T-cell (primary cell): ENCODE results near the gene EDN1. TPM values are rescaled to one million over a fixed set of nuclear protein-coding genes. Genes with fewer than 3 reads are reported as not detected.

ENCODE experiments used
- ATAC-seq, 4 experiments: fragments of 200-7000 bp in 3 of 4; fragments of 150-1000 bp in 1 of 4; cut with Tn5 transposase; replicated peaks in 1 of 4; 1 replicate in 3 of 4; 2 replicates in 1 of 4; pipeline ENCODE4 v1.10.0; 2021; ENCODE audit warnings: moderate library complexity in 3 of 4, mild to moderate bottlenecking in 2 of 4, moderate number of reproducible peaks in 1 of 4
- CTCF ChIA-PET, 2 donors: fragments of 300-600 bp; sonication (Branson Sonifier 250); formaldehyde crosslinking; loops; one replicate each; lab custom pipeline; 2022; ENCODE audit warnings: antibody characterized with exemption in 2 of 2; lab: Charles Lee
- POLR2A ChIA-PET, 2 donors: fragments of 300-600 bp; sonication (Branson Sonifier 250); formaldehyde crosslinking; loops; one replicate each; lab custom pipeline; 2022; ENCODE audit warnings: antibody characterized with exemption in 2 of 2; lab: Charles Lee
- DNase-seq, 35 experiments: peaks; one replicate each; pipeline versions ENCODE4 v3.0.0 to v3.0.0-alpha.2; 2013 to 2023
- H3K27ac ChIP-seq: one replicate; pipeline ENCODE4 v1.5.1; 2013; ENCODE audit warnings: low read length
- H3K27me3 ChIP-seq, 2 experiments: replicated peaks in 1 of 2; 1 replicate in 1 of 2; 2 replicates in 1 of 2; pipeline versions ENCODE4 v1.6.1 to v1.7.0; 2013; ENCODE audit warnings: low read length in 1 of 2, mixed read lengths in 1 of 2; ENCODE audit not compliant: control insufficient read depth in 2 of 2, insufficient read depth in 2 of 2; ENCODE audit errors: extremely low read depth in 1 of 2
- H3K36me3 ChIP-seq, 2 donors: 1 replicate in 1 of 2; 2 replicates in 1 of 2; pipeline versions ENCODE4 v1.6.1 to v1.7.0; 2013; ENCODE audit warnings: low read length in 1 of 2; ENCODE audit not compliant: control insufficient read depth in 2 of 2, insufficient read depth in 1 of 2; ENCODE audit errors: extremely low read depth in 1 of 2
- H3K4me1 ChIP-seq, 2 experiments: 1 replicate in 1 of 2; 2 replicates in 1 of 2; pipeline versions ENCODE4 v1.6.1 to v1.7.0; 2013; ENCODE audit warnings: low read length in 2 of 2, mixed read lengths in 1 of 2; ENCODE audit not compliant: insufficient read depth in 2 of 2, control insufficient read depth in 1 of 2; ENCODE audit errors: extremely low read depth in 1 of 2
- H3K4me3 ChIP-seq, 2 donors: 1 replicate in 1 of 2; 2 replicates in 1 of 2; pipeline versions ENCODE4 v1.5.1 to v1.7.0; 2013; ENCODE audit warnings: mild to moderate bottlenecking in 2 of 2, low read length in 1 of 2, moderate library complexity in 1 of 2; ENCODE audit not compliant: control insufficient read depth in 1 of 2; ENCODE audit errors: extremely low read depth in 1 of 2
- H3K9me3 ChIP-seq: 2 replicates; pipeline ENCODE4 v1.7.0; 2013
- H3K27ac Mint-ChIP-seq, 2 donors: one replicate each; pipeline ENCODE4 v1.8.0; 2020 to 2021; ENCODE audit warnings: mild to moderate bottlenecking in 2 of 2, mixed read lengths in 2 of 2
- H3K27me3 Mint-ChIP-seq, 2 donors: one replicate each; pipeline ENCODE4 v1.8.0; 2021 to 2022; ENCODE audit warnings: mixed read lengths in 2 of 2
- H3K36me3 Mint-ChIP-seq: one replicate; pipeline ENCODE4 v1.8.0; 2021; ENCODE audit warnings: mixed read lengths
- H3K4me1 Mint-ChIP-seq, 3 donors: one replicate each; pipeline ENCODE4 v1.8.0; 2020 to 2022; ENCODE audit warnings: mixed read lengths in 3 of 3, mild to moderate bottlenecking in 1 of 3
- H3K4me3 Mint-ChIP-seq, 3 donors: one replicate each; pipeline ENCODE4 v1.8.0; 2020 to 2022; ENCODE audit warnings: mild to moderate bottlenecking in 3 of 3, mixed read lengths in 3 of 3, moderate library complexity in 3 of 3
- H3K9me3 Mint-ChIP-seq, 3 donors: one replicate each; pipeline ENCODE4 v1.8.0; 2020 to 2022; ENCODE audit warnings: mixed read lengths in 3 of 3
- WGBS: methylation state at CpG from one replicate; pipeline ENCODE4 v1.1.5; 2013; ENCODE audit warnings: missing lambda C conversion rate; ENCODE audit not compliant: insufficient coverage; 5-methylcytosine and 5-hydroxymethylcytosine counted together
- total RNA-seq, 35 experiments: library from RNA in 6 of 35; stranded (reverse) in 6 of 35; fragments of 120-200 nt in 1 of 35; gene quantifications; one replicate each; pipeline versions ENCODE4 v1.2.1 to v1.2.4 and lab custom pipeline; 2013 to 2026

The EDN1 gene
- total RNA-seq, 5 donors from 2014 or later (not counting 1 experiment from before 2014, with no cell fraction given), result 0.44 to 1.2 (median 0.79) TPM

DNA sequence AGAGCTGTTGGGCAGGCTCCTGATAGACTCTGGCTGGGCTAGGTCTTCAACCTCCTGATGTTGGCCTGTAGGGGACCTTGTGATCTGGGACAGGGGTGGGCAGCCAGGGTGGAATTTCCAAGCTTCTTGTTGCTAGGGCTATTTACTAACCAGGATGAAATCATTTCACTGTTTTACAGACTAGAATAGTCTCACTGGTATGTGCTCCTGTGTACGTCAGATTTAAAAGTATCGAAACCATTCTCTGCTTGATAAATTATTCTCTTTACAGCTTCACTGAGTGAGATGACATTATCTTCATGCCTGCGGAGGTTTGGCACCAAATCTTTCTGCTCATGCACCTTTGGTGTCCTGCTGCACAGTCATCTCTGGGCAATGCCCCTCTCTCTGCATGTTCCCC, 10.9 kb downstream of the EDN1 start:
- H3K27me3 Mint-ChIP-seq, result peaks cover 14 to 20% of the 10 kb centered on the region in 2 donors
- H3K4me1 Mint-ChIP-seq, result no peaks in the 10 kb centered on the region
- Histone ChIP-seq H3K27ac (no peak overlapping the region), H3K4me3 (no peak overlapping the region), H3K4me1 (no peaks in the 10 kb centered on the region), H3K9me3 (no peaks in the 10 kb centered on the region), H3K36me3 (no peaks in the 10 kb centered on the region), H3K27me3 (no peaks in the 10 kb centered on the region)
- ChIA-PET POLR2A (no interaction called here), CTCF (no interaction called here)
- H3K36me3 Mint-ChIP-seq, result peaks cover 3% of the 10 kb centered on the region
- ATAC-seq (no peak), DNase-seq (no peak)
- no peak overlapping the region for H3K4me3 Mint-ChIP-seq
- WGBS, result 100% methylated on average over 2 of the region's 3 CpGs
- no peak overlapping the region for H3K27ac Mint-ChIP-seq
- no peaks in the 10 kb centered on the region for H3K9me3 Mint-ChIP-seq

DNA sequence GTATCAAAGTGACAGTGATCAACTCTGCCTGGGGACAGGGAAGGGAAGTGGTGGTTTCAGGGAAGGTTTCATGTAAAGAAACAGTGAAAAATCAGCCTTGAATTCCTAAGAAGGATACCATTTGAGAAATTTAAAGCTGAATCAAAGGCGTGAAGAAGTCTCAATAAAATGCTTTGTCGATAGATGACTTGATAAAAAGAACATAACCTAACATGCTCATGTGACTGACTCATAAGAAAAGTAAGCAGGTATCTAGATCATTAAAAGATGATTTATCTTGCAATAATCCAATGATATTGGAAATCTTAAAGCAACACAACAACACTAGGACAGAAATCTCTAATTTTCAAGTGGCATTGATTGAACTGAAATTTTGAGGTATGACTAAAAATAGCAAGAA, 14.3 kb downstream of the EDN1 start:
- DNase-seq (no peak), ATAC-seq (no peak)
- POLR2A ChIA-PET, result no interaction called here
- no peak overlapping the region for H3K27ac ChIP-seq
- no peaks in the 10 kb centered on the region for H3K36me3 ChIP-seq
- H3K27me3 Mint-ChIP-seq, result peaks cover 19 to 24% of the 10 kb centered on the region in 2 donors
- H3K4me3 Mint-ChIP-seq, result no peak overlapping the region
- no CpG with 5 or more reads among the region's 2 CpGs for WGBS
- H3K4me1 Mint-ChIP-seq, result no peaks in the 10 kb centered on the region
- CTCF ChIA-PET, result no interaction called here
- no peaks in the 10 kb centered on the region for H3K36me3 Mint-ChIP-seq
- no peak overlapping the region for H3K27ac Mint-ChIP-seq
- no peaks in the 10 kb centered on the region for H3K9me3 ChIP-seq
- H3K4me1 ChIP-seq, result no peaks in the 10 kb centered on the region
- H3K9me3 Mint-ChIP-seq, result no peaks in the 10 kb centered on the region
- H3K27me3 ChIP-seq, result no peaks in the 10 kb centered on the region
- no peak overlapping the region for H3K4me3 ChIP-seq

DNA sequence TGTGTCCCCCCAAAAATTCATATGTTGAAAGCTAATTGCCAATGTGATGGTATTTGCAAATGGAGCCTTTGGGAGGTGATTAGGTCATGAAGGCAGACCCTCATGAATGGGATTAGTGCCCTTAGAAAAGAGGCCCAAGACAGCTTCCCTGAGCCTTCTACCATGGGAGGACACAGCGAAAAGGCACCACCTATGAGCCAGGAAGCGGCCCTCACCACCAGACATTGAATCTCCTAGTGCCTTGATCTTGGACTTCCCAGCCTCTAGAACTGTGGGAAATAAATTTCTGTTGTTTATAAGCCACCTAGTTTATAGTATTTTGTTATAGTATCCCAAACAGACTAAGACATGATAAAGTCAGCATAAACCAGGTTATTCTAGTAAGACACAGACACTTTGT, 18.9 kb downstream of the EDN1 start:
- no peaks in the 10 kb centered on the region for H3K4me1 ChIP-seq
- no peaks in the 10 kb centered on the region for H3K9me3 ChIP-seq
- no peak overlapping the region for H3K4me3 ChIP-seq
- Mint-ChIP-seq H3K4me3 (no peak overlapping the region), H3K36me3 (no peaks in the 10 kb centered on the region), H3K27ac (no peak overlapping the region), H3K9me3 (no peaks in the 10 kb centered on the region), H3K4me1 (no peaks in the 10 kb centered on the region), H3K27me3 (peaks cover 16 to 20% of the 10 kb centered on the region in 2 donors)
- no CpG with 5 or more reads among the region's 2 CpGs for WGBS
- H3K27me3 ChIP-seq, result no peaks in the 10 kb centered on the region
- no peaks in the 10 kb centered on the region for H3K36me3 ChIP-seq
- ChIA-PET POLR2A (no interaction called here), CTCF (no interaction called here)
- DNase-seq (no peak), ATAC-seq (no peak)
- no peak overlapping the region for H3K27ac ChIP-seq

- Histone ChIP-seq H3K36me3 (no peaks in the 10 kb centered on the region), H3K9me3 (no peaks in the 10 kb centered on the region), H3K27me3 (no peaks in the 10 kb centered on the region), H3K4me1 (no peaks in the 10 kb centered on the region), H3K4me3 (no peak overlapping the region), H3K27ac (no peak overlapping the region)
- no peak overlapping the region for H3K27ac Mint-ChIP-seq
- no peak overlapping the region for H3K4me3 Mint-ChIP-seq
- CTCF ChIA-PET, result no interaction called here
- WGBS, result 94% methylated on average over 2 of the region's 2 CpGs
- no peaks in the 10 kb centered on the region for H3K36me3 Mint-ChIP-seq
- H3K27me3 Mint-ChIP-seq, result peaks cover 8 to 11% of the 10 kb centered on the region in 2 donors
- H3K4me1 Mint-ChIP-seq, result no peaks in the 10 kb centered on the region
- H3K9me3 Mint-ChIP-seq, result no peaks in the 10 kb centered on the region
- POLR2A ChIA-PET, result interaction anchor here in 1 of 2 donors (0.5 kb wide), 1 partner anchor 1681 kb away, joined by 9 read pairs; no protein-coding TSS in a partner anchor
- ATAC-seq (no peak), DNase-seq (no peak)
Measured at GRCh38 chr6:12311106-12311505, 20.9 kb downstream of the EDN1 start.

DNA sequence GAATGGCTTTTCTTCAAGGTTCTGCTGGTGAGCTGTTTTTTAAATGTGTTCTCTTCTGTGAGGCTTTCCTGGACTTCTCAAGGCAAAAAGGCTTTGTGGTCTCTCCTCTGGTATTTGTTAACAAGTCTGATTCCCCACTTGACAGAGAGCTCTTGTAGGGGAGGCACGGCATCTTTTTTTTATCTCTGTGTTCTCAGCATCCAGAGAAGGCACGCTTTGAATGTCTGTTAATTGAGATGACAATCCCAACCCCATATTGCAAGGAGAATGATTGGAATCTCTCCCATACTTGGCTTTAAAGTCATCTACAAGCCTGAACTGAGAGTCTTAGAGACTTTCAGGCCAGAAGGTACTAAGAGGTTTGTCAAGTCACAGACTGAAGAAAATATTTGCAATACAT, 22.6 kb downstream of the EDN1 start:
- DNase-seq (no peak), ATAC-seq (no peak)
- H3K27ac Mint-ChIP-seq, result no peak overlapping the region

GRCh38 chr6:12313306-12313991, 23.3 kb downstream of the EDN1 start:
- ChIA-PET POLR2A (no interaction called here), CTCF (no interaction called here)
- H3K36me3 ChIP-seq, result no peaks in the 10 kb centered on the region
- Mint-ChIP-seq H3K27ac (no peak overlapping the region), H3K27me3 (peaks cover 3 to 9% of the 10 kb centered on the region in 2 donors), H3K36me3 (peaks cover 2% of the 10 kb centered on the region), H3K4me3 (no peak overlapping the region), H3K4me1 (no peaks in the 10 kb centered on the region), H3K9me3 (peaks cover 0 to 3% (median 3%) of the 10 kb centered on the region in 3 donors)
- ATAC-seq (no peak), DNase-seq (no peak)
- H3K27me3 ChIP-seq, result no peaks in the 10 kb centered on the region
- H3K4me3 ChIP-seq, result no peak overlapping the region
- 89% methylated on average over 6 of the region's 12 CpGs for WGBS
- H3K4me1 ChIP-seq, result no peaks in the 10 kb centered on the region
- no peak overlapping the region for H3K27ac ChIP-seq
- no peaks in the 10 kb centered on the region for H3K9me3 ChIP-seq

More for the DNA sequence above, 22.6 kb downstream of the EDN1 start:
- no peaks in the 10 kb centered on the region for H3K9me3 ChIP-seq
- no CpG with 5 or more reads among the region's 2 CpGs for WGBS
- H3K4me1 Mint-ChIP-seq, result no peaks in the 10 kb centered on the region
- H3K27me3 Mint-ChIP-seq, result peaks cover 6 to 9% of the 10 kb centered on the region in 2 donors
- POLR2A ChIA-PET, result interaction anchor here in 1 of 2 donors (0.7 kb wide), 1 partner anchor 83 kb away, joined by 3 read pairs; no protein-coding TSS in a partner anchor
- H3K27me3 ChIP-seq, result no peaks in the 10 kb centered on the region
- H3K9me3 Mint-ChIP-seq, result no peaks in the 10 kb centered on the region
- no peak overlapping the region for H3K4me3 ChIP-seq
- no peaks in the 10 kb centered on the region for H3K36me3 Mint-ChIP-seq
- no peak overlapping the region for H3K27ac ChIP-seq
- CTCF ChIA-PET, result no interaction called here
- no peaks in the 10 kb centered on the region for H3K4me1 ChIP-seq
- H3K36me3 ChIP-seq, result no peaks in the 10 kb centered on the region
- H3K4me3 Mint-ChIP-seq, result no peak overlapping the region
